ENCODE measurements around the gene SLC6A20. TPM values are rescaled to one million over a fixed set of nuclear protein-coding genes. Genes with fewer than 3 reads are reported as not detected.

The SLC6A20 gene
- total and polyA plus RNA-seq, 4 donors, result 0.08 to 0.16 (median 0.10) TPM; not detected in 1

GRCh38 chr3:45841757-45842491, 45.6 kb upstream of the SLC6A20 start, which contains the start of gene LZTFL1:
TSS of gene LZTFL1 (minus strand) at chr3:45842119. CDS start at chr3:45841991, 128 bp downstream.
- H3K27me3 ChIP-seq (ENCODE audit: control insufficient read depth in 4 of 4, insufficient read depth in 4 of 4, low read length in 3 of 4), result no peaks in the 10 kb centered on the region
- peak within 1 kb of the TSS; percentile 73 to 97 (median 89) for H3K4me3 ChIP-seq (ENCODE audit: low read depth in 1 of 3, low read length in 3 of 3)
- H3K4me1 ChIP-seq (ENCODE audit: control insufficient read depth in 4 of 4, insufficient read depth in 4 of 4, low read length in 3 of 4), result peaks cover 2 to 34% (median 30%) of the 10 kb centered on the region in 4 donors
- H3K9me3 ChIP-seq (ENCODE audit: control insufficient read depth in 4 of 4, low read length in 3 of 4), result no peaks in the 10 kb centered on the region
- 4% methylated on average over 49 of the region's 49 CpGs for WGBS
- TF ChIP-seq RAD21 (IDR thresholded peaks at IDR 0.05) (peak in 1 of 2 donors; percentile 34), HNF4A (conservative IDR thresholded peaks at IDR 0.05) (no peak), RXRA (IDR thresholded peaks at IDR 0.05) (peak in 1 of 2 donors; percentile 13), JUND (IDR thresholded peaks at IDR 0.05) (no peak), HNF4G (IDR thresholded peaks at IDR 0.05) (no peak), SP1 (IDR thresholded peaks at IDR 0.05) (peak; percentile 67), GABPA (IDR thresholded peaks at IDR 0.05 in 1 of 2, conservative IDR thresholded peaks at IDR 0.05 in 1 of 2) (peak; percentile 90 to 98), ATF3 (IDR thresholded peaks at IDR 0.05) (peak; percentile 44), YY1 (IDR thresholded peaks at IDR 0.05) (peak; percentile 48)
- TF ChIP-seq, protein P1, sequence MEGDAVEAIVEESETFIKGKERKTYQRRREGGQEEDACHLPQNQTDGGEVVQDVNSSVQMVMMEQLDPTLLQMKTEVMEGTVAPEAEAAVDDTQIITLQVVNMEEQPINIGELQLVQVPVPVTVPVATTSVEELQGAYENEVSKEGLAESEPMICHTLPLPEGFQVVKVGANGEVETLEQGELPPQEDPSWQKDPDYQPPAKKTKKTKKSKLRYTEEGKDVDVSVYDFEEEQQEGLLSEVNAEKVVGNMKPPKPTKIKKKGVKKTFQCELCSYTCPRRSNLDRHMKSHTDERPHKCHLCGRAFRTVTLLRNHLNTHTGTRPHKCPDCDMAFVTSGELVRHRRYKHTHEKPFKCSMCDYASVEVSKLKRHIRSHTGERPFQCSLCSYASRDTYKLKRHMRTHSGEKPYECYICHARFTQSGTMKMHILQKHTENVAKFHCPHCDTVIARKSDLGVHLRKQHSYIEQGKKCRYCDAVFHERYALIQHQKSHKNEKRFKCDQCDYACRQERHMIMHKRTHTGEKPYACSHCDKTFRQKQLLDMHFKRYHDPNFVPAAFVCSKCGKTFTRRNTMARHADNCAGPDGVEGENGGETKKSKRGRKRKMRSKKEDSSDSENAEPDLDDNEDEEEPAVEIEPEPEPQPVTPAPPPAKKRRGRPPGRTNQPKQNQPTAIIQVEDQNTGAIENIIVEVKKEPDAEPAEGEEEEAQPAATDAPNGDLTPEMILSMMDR (IDR thresholded peaks at IDR 0.05; ENCODE audit: low read depth, low read length, missing input control), result no peak
- TF ChIP-seq, protein P2, sequence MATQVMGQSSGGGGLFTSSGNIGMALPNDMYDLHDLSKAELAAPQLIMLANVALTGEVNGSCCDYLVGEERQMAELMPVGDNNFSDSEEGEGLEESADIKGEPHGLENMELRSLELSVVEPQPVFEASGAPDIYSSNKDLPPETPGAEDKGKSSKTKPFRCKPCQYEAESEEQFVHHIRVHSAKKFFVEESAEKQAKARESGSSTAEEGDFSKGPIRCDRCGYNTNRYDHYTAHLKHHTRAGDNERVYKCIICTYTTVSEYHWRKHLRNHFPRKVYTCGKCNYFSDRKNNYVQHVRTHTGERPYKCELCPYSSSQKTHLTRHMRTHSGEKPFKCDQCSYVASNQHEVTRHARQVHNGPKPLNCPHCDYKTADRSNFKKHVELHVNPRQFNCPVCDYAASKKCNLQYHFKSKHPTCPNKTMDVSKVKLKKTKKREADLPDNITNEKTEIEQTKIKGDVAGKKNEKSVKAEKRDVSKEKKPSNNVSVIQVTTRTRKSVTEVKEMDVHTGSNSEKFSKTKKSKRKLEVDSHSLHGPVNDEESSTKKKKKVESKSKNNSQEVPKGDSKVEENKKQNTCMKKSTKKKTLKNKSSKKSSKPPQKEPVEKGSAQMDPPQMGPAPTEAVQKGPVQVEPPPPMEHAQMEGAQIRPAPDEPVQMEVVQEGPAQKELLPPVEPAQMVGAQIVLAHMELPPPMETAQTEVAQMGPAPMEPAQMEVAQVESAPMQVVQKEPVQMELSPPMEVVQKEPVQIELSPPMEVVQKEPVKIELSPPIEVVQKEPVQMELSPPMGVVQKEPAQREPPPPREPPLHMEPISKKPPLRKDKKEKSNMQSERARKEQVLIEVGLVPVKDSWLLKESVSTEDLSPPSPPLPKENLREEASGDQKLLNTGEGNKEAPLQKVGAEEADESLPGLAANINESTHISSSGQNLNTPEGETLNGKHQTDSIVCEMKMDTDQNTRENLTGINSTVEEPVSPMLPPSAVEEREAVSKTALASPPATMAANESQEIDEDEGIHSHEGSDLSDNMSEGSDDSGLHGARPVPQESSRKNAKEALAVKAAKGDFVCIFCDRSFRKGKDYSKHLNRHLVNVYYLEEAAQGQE (IDR thresholded peaks at IDR 0.05), result peak; percentile 19
- TF ChIP-seq, protein P3, sequence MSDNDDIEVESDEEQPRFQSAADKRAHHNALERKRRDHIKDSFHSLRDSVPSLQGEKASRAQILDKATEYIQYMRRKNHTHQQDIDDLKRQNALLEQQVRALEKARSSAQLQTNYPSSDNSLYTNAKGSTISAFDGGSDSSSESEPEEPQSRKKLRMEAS (IDR thresholded peaks at IDR 0.05), result peak; percentile 93
- TF ChIP-seq, protein P4, sequence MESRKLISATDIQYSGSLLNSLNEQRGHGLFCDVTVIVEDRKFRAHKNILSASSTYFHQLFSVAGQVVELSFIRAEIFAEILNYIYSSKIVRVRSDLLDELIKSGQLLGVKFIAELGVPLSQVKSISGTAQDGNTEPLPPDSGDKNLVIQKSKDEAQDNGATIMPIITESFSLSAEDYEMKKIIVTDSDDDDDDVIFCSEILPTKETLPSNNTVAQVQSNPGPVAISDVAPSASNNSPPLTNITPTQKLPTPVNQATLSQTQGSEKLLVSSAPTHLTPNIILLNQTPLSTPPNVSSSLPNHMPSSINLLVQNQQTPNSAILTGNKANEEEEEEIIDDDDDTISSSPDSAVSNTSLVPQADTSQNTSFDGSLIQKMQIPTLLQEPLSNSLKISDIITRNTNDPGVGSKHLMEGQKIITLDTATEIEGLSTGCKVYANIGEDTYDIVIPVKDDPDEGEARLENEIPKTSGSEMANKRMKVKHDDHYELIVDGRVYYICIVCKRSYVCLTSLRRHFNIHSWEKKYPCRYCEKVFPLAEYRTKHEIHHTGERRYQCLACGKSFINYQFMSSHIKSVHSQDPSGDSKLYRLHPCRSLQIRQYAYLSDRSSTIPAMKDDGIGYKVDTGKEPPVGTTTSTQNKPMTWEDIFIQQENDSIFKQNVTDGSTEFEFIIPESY (IDR thresholded peaks at IDR 0.05), result no peak
- peak within 1 kb of the TSS; percentile 48 to 50 for H3K27ac ChIP-seq (ENCODE audit: low read depth in 1 of 2, low read length in 2 of 2)
- H3K36me3 ChIP-seq (ENCODE audit: control insufficient read depth in 4 of 4, insufficient read depth in 3 of 4, low read depth in 1 of 4, low read length in 3 of 4), result no peaks in the 10 kb centered on the region
- DNase-seq (ENCODE audit: low spot score), result peak; percentile 88
- H3K9ac ChIP-seq (ENCODE audit: low read depth in 1 of 2, low read length in 2 of 2), result peak within 1 kb of the TSS; percentile 23 to 51
